Fibroblast of upper back skin (primary cell): Measurements from ENCODE around the gene ANKRD44.
A peak's percentile ranks its signal among the peaks of the same experiment; 100 is the strongest.
"Not testable (repeated sequence)": the region's sequence is repeated elsewhere in the genome, so short reads cannot be mapped to it uniquely, and the experiment has no call there.

Source experiments
- DNase-seq: peaks from one replicate; pipeline ENCODE4 v3.0.0-alpha.2; 2013

The ANKRD44 gene

DNA sequence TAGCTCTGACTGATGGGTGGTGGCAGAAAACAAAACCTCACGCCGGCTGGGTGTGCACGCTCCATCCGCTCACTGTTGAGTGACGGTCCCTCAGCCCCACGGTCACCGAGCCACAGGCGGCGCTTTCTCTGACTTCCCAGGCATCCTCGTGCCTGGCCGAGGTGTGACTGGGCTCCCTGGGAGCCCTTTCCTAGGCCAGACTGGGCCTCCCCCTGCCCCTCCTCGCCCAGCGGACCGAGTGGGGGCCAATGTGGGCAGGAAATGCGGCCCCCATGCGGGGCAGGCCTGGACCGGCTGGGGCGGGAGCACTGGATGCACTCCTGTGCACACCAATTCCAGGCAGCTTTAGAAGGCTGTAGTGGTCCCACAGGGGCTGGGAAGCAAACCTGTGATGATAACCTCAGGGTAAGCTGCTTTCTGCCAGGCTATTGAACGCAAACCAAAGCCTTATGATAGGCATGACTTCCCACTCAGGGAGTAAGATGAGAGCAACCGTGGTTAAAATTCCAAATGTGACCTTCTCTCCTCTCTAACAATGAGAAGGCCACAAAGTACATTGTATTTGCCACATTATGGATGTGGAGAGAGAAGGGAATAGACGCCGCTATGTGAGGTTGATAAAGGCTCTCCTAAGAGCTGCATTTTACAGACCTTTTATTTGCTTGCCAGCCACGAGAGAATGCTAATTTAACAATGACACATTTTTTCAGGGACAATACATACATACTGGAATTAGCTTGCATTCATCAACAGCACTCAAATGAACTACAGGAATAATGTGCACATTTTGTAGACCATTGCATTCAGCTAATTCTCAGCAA lies 300.2 kb downstream of the ANKRD44 start:
- no peak for DNase-seq

DNA sequence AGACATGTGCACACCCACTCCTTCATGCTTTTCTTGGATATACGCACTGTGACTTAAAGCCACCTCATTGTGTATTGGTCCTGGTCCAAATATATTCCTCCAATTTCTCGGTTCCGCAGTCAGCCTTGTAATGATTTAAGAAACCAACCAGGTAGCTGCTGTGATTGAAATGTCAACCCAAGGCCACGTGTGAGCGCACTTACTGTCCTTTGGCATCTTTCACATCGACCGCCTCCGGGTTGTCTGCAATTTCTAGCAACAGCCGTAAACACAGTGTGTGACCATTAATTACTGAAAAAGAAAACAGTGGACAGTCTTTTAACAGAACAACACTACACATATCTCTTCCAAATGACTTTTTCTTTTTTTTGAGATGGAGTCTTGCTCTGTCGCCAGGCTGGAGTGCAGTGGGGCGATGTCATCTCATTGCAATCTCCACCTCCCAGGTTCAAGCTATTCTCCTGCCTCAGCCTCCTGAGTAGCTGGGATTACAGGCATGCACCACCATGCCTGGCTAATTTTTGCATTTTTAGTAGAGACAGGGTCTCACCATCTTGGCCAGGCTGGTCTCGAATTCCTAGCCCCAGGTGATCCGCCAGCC lies 301.7 kb downstream of the ANKRD44 start:
- DNase-seq = not testable (repeated sequence)

DNA sequence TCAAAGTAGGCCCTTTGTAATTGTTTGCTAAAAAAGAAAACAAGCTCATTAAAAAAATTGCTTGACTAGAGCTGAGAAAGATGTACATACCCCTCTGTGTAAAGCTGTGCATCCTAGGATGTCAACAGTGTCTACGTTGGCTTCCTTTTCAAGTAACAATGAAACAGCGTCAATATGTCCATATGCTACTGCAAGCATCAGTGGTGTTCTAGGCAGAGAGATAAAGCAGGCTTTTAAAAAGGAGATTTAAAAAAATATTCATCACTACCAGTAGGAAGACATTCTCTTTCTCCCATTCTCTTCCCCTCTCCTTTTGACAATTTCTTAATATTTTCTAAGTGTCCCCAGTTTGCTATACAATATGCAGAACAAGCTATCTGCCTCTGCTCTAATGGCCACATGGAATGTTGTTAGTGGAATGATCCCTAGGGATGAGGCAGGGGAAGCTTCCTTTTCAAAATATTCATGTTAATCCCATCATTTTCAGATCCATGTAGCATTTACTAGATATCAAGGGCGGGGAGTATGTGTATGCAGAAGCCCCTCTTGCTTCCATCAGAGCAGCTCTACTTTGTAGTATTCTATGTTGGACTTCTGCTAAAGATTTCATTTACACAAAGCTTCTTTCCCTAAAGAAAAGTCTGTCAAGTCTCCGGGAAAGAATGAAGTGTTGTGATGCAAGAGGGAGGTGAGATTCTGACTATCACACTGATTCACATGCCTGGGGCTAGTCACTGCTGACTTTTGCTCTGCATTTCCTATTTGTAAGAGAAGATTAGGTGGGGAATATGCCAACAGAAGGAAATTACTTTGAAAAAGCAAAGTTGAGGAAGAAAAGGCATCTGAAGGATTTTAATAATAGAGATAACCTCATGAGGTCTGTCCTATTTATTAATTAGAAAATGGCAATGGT lies 302.6 kb downstream of the ANKRD44 start:
- peak; percentile 24 for DNase-seq

DNA sequence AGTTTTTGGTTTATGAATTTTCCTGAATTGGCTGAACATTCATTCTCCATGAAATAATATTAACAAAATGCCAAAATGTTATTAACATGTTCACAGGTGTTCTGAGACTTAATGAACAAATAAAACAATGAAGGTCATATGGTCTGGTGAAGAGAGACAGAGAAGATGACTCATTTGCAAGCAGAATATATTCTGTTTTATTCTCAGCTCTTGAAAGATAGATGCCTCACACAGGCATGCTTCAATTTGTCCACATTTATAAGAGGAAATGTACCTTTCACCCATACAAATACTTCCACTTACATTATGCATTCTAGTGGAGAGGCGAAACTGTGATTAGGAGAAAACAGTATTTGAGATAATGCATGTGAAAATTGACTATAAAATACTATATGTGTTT lies 308.7 kb downstream of the ANKRD44 start:
- DNase-seq = no peak

DNA sequence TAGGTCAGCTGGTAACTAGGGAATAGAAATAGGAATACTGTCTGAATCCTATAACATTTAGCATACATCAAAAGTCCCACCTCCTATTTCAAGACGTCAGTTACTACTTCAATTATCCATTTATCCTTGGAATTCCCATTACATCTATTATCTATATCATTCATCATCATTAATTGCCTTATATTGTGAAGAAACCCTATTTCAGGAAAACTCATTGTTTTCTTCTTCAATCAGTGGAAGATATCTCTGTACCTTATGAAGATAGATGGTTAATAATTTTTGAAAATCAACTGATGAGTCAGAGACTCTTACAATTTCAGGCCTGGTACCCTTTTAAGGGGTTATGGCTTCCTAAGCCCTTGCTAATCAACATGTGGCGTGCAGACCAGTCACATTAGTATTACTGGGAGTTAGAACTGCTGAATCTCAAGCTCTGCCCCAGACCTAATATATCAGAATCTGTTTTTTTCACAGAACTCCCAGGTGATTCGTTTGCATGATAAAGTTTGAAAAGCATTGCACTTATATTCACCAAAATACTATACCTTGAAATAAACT lies 314.7 kb downstream of the ANKRD44 start:
- no peak for DNase-seq

DNA sequence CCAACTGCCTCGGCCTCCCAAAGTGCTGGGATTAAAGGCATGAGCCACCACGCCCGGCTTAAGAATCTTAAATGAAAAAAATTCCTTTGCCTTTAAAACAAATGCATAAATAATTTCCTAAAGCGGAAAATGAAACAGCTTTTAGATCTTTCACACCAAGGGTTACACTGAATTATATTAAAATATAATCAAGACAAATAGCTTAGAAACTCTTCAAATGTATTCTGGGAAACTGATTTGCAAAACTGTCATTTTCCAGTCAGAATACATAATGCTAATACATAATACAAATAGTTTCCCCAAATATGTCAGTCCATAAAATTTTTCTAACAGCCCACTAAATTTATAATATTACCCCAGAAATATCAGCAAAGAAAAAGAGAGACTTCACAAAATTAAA lies 315.8 kb downstream of the ANKRD44 start:
- DNase-seq = no peak

DNA sequence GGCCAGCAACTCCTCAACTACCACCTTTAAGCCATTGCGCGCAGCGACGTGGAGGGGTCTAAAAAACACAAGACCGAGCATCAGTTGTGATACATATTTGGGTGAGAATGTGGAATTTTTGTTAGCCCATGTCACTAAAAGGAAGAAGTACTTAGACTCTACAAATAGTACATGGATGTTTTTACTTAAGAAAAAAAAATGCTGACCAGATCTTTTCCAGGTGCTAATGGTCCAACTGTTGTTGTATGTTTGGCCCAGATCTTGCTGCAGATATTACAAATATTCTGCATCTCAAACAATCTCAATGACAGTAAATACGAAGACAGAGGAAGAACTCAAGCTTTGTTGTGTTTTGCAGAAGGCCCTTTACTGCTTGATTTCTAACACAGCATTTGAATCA lies 317.0 kb downstream of the ANKRD44 start:
- DNase-seq = no peak

DNA sequence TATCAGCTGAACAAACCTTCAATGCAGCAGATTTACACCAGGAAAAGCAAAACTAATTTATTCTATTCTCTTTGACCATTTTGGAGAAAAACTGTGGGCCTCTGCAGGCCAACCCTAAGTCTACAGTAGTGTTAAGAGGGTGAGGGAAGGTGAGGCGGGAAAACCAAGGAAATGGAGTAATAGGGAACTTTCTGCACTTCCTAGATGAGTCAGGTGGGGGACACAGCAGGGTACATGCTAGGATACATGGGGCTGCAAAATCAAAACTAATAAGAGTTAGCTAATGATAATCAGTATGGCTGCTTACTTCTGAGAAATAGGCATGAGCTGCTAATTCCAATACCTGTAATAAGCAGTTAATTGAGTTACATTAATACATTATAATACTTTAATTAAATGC lies 318.1 kb downstream of the ANKRD44 start:
- DNase-seq = no peak

DNA sequence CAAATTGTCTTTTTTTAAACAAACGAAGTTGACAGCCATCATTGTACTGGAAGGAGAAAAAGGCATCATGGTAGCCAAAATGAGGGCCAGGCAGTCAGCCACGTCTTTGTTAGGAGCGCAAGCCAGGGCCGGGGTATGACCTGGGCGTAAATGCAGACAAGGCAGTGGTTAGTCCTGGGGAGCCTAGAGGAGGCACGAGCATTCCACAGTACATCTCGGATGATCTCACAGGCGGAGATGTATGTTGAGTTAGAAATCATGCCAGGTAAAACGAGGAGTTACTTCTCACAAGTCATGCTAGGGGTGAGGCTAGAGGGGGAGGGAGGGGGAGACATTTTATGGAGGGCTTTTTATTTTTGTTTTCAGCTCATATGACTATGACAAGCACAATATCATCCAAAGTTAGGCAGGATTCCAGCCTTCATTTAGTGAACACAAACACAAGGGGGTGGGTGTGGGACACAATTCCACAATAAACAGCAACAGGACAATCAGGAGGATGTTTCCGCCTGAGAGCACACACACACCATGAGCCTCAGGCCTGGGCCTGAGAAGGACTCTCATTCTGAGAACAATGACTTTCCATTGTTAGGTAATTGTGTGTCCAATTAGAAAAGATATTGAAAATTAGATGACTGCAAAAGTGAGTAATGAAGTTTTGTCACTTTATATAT lies 319.7 kb downstream of the ANKRD44 start:
- no peak for DNase-seq

DNA sequence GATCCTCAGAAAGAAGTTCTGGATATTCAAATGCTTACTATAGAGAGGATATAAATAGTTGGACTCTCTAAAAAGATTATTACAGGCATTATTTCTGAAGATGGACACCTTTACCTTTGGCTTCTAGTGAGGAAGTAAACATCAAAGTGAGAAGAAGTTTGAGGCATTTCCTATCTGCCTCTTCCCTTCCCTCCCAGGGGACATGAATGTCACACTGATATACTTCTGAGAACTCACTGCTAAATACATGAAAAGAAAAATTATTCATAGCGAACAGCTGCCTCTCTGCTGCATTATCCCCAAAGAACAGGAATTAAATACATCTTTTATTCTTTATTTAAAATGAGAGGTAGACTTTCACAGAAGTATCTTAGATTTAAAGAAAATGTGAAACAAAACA lies 320.5 kb downstream of the ANKRD44 start:
- no peak for DNase-seq

DNA sequence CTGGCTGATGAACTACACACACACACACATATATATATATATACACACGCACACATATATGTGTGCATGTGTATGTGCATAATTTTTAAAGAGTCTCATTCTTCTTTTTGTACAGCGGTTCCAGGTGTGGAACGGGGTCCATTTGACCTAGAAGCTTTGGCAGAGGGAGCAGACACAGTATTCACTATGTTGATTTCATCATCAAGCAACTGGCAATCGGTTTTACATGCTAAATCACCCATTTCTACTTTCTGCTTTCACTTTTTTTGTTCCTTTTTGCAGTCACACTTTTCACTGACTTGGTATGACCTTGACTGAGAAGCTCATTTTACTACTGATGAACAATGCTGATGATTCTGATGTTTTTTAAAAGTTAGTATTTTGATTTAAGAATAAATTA lies 321.1 kb downstream of the ANKRD44 start:
- no peak for DNase-seq

DNA sequence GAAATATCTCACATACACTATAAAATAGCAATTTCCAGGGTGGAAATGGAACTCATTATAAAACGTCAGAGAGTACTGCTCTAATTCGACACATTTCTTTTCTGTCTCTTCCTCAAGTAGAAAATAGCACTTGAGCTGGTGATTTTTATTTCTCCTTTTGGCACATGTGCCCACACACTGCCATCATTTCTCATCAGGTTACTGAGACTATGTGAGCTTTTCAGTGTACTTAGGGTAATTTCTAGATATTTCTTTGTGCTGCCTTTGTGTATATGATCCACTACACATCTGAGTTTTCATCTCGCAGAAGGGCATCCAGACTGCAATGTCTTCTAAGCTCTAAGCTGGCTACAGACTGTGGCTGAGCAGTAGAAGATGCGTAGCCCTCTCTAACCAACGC lies 321.9 kb downstream of the ANKRD44 start:
- no peak for DNase-seq

DNA sequence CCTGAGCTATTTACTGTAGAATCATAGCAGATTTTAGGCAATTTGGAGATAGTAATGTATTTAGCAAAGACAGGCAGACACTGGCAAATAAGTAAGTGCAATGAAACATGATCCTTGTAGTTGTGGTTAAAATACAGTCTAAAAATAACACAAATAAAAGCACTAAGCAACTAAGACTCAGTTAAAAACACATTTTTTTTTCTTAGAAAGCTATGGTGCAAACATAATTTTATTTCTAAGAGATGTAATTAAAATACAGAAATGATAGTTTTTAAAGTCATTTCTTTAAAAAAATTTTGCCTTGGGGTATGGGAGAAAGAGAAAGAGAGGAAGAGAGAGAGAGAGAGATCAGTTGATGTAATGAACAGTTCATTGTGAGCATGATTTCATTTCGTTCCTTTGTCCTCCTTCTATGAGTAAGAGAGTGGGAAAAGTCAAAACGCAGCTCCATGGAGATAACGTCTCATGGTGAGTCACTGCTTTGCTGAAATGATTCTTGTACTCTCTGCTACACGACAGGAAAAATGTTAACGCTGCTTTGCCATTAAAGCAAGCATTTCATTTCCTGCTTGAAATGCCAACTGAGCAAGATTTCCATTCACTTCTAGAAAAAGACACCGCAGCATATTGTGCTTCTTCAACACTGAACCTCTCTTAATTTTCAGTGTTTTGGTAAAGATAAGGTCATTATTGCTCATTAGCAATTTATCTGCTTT lies 322.8 kb downstream of the ANKRD44 start:
- peak; percentile 96 for DNase-seq

DNA sequence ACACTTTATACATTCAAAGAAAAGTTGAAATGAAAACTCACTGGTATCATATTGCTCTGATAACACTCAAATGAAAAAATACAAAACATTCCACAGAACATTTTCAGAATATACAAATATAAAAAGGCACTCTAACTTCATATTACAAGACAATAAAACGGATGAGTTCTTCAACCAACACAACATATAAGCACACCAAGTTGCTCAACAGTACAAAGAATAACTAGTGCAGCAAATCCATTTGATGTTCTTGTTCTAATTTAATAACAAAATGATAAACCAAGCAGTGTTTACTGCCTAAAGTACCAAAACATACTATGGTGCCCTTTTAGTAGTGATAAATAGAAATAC lies 323.3 kb downstream of the ANKRD44 start:
- no peak for DNase-seq

DNA sequence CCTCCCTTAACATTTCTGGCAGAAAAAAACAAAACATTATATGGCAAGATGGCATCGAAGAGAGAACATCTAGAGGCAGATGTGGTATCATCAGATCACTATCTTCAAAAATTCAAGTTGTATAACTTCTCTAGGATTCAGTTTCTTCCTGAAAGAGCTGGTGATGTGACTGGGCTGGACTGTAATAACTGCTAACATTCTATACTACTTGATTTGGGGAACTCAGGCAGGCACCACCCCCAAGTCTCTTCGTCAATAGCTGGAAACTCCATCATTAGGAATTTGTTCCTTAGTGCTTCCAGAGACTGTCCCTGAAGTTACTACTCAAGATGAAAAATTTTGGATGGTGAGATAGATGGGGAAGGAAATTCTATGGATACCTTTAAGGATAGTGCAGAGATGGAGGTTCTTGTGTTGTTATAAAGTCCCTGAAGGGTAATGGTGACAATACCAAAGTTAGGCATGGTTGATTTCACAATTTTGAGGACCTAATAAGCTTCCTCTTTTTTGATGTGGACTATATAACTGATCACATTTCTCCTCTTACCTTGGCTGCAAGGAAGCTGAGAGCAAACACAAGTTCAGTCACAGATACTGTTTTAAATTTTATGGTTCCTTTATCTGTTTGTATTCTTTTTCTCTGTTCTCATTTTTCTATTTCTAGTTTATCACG lies 324.9 kb downstream of the ANKRD44 start:
- DNase-seq = no peak

DNA sequence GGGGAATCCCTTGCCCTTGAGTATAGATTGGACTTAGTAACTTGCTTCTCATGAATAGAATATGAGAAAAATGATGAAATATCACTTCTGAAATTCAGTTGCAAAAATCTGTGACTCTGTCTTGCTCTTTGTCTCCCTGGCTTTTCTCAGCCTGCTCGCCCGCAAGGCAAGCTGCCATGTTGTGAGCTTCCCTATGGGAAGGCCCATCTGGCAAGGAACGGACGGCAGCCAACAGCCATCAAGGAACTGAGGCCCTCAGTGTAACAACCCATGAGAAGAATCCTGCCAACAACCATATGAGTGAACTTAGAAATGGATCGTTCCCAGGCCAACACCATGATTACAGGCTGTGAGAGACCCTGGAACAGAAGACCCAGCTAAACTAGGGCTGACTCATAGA lies 325.7 kb downstream of the ANKRD44 start:
- no peak for DNase-seq

DNA sequence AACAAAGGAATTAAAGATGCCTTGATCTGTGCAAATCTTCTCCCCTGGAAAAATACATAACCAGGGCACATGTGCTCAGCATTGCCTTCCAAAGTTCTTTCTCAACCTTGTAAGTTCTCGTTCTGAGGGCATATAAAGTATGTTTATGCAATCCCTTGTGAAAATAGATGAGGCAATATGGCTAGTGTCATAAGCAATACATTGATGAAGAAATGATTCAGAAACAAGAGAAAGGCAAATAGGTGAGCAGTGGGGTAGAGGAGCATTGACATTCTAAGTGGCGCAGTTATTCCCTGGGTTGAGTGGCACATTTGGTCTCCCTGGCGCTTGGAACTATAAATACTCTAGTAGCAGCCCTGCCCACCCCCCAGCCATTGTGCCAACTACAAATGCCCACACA lies 326.6 kb downstream of the ANKRD44 start:
- no peak for DNase-seq

DNA sequence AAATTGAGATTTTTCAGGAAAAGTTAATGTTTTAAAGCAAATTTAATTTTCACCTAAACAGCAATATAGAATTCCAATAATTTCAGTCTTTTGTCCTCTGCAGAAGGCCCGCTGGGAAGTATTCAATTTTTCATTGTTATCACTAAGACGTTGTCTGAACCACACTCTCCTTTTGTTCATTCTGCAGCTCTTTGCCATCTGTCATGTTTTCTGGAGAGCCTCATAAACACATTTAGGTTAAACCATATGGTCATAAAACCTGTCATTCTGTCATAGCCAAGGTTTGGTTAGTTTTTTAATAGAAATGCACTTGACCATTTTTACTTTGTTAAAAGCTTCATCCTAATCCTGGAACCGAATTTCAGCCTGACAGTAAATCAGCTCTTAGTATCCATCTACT lies 330.1 kb downstream of the ANKRD44 start:
- no peak for DNase-seq

DNA sequence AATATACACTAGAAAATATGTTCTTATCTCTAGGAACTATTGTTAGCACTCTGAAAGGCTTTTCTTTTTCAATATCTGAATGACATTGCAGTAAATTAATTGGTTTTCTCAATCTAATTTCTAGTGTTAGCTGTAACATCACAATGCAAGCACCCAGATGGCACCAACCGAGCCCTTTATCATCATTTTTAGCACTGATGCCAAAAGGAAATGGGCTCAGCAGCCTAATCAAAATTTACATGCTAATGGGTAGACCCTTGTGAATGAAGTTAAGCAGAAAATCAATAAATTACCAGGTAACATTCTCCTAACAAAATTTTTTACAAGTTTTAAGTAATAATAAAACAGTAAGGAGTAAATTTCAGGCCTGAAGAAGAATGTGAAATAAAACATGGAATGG lies 330.6 kb downstream of the ANKRD44 start:
- DNase-seq = no peak

DNA sequence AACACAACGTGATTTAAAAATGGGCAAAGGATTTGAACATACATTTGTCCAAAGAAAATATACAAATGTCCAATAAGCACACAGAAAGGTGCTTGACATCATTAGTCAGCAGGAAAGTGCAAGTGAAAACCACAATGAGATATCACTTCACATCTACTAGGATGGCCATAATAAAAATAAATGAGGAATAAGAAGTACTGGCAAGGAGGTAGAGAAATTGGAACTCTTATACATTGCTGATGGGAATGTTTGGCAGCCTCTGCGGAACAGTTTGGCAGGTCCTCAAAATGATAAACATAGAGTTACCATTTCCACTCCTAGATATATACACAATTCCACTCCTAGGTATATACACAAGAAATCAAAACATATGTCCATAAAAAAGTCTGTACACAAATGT lies 333.1 kb downstream of the ANKRD44 start:
- DNase-seq = no peak

DNA sequence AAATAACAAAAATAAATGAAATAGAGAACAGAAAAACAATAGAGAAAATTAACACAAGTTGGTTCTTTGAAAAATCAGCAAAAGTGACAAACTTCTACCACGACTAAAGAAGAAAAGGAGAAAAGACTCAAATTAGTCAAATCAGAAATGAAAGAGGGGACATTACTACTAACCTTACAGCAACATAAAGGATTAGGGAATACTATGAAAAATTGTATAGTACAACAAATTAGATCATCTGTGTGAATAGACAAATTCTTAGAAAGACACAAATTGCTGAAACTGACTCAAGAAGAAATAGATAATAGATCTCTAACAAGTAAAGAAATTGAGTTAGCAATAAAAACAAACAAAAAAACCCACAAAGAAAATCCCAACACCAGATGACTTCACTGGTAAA lies 335.6 kb downstream of the ANKRD44 start:
- DNase-seq = no peak
